ENCODE results near the gene ZFYVE26.
"Not testable (repeated sequence)": the region's sequence is repeated elsewhere in the genome, so short reads cannot be mapped to it uniquely, and the experiment has no call there.

ZFYVE26 gene

GRCh38 chr14:67816326-67817002 lies at the start of gene ZFYVE26:
Gene ZFYVE26 (minus strand): TSS chr14:67816590. CDS start chr14:67815963, 627 bp downstream.
- DNase-seq = peak; percentile 86 to 92

- DNase-seq = no peak
Observed at GRCh38 chr14:67863223-67863622, 46.8 kb upstream of the ZFYVE26 start.

DNA sequence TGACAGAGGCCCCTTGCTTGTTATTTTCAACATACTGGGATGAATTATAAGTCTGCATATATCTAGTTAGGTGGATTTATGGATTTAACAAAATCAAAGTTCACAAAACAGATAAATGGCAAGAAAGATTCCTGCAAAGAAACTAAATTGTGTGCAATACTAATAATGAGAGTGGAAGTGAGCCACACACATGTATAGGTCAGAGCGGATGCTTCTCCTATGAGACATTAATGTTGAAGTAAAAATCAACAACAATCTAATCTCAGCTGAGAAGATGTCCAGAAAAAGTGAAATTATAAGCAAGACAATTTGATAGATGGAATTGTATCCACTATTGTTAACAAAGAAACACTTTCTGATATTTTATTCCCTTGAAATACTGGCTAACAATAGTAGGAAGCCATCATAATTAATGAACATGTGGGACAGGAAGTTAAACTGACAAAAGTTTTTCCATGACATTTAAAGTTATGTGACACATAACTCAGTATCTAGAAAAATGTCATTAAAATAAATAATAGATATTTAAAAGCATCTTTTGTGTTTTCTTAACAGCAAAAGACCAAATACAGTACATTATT lies 42.9 kb upstream of the ZFYVE26 start:
- DNase-seq = no peak

GRCh38 chr14:67857778-67858350 lies 41.5 kb upstream of the ZFYVE26 start:
- DNase-seq = no peak

- no peak for DNase-seq
Observed at GRCh38 chr14:67856827-67857226, 40.4 kb upstream of the ZFYVE26 start.

DNA sequence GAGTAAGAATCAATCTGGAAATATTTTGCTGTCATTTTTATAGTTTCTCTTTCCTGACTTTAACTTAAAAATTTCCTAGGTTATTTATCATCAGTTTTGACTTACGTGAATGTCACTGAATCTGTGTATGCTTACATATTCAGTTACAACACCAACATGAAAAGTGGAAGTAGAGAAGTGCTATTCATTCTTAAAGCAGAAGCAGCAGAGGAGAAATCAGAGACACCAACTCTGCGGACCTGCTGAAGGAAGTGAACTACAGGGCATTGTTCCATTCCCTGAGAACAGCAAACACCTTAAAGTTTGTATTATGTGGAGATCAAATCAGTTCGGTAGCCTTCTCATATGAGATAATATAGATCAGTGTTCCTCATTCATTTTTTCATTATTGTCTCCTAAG lies 37.3 kb upstream of the ZFYVE26 start:
- no peak for DNase-seq

GRCh38 chr14:67852926-67853604 lies 36.7 kb upstream of the ZFYVE26 start:
- DNase-seq = no peak

DNA sequence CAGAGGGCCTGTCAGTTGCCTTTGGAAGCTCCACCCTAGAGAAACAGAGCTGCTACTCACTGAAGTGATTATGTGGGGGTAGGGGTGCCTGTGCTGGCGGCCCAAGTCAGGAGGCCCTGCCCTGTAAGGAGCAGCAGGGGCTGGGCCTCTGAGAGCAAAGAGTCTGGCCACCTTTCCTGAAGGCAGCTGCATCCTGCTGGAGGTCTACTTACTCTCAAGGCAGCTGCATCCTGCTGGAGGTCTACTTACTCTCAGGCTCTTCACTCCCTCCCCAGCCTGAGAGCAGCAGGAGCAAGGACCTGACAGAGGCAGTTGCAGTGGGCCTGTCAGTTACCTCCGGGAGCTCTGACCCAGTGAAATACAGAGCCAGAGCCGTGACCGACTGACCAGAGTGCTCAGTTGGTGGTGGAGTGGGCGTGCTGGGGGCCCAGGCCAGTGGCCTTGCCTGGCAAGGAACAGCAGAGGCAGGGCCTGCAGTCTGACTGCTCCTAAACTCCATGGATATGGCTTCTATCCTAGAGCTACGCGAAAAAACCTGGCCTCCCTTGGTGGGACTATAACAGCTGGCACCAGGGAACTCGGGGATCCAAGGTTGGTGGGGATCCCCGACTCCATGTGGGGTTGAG lies 35.5 kb upstream of the ZFYVE26 start:
- no peak for DNase-seq

- DNase-seq = no peak
Observed at GRCh38 chr14:67850066-67850830, 33.9 kb upstream of the ZFYVE26 start.

GRCh38 chr14:67846029-67846610 lies 29.7 kb upstream of the ZFYVE26 start:
- no peak for DNase-seq

DNA sequence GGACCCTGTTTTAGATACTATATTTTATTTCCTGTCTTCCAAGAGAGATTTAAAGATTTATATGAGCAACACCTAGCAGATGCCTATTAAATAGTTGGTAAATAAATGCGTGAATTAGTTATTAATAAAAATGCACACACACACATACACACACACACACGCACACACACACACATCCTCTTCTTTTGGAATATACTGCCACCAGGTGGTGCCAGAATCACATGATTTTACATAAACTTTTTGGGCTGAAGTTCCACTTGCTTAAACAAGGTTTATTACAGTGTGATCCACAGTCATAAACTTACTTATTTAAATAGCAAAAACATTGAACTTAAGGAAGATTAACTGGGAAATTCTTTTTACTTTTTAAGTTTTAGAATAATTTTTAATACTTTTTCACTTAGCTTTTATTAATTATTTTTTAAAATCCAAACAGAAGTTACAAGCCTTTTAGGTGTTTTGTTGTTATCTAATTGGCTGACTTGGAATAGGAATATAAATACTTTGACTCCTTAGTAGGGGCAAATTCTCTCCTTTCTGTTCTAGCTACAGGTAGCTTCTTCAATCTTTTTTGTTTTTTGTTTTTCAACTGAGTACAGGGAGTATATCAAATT lies 20.7 kb upstream of the ZFYVE26 start:
- no peak for DNase-seq

- DNase-seq = no peak
Observed at GRCh38 chr14:67835596-67835995, 19.2 kb upstream of the ZFYVE26 start.

DNA sequence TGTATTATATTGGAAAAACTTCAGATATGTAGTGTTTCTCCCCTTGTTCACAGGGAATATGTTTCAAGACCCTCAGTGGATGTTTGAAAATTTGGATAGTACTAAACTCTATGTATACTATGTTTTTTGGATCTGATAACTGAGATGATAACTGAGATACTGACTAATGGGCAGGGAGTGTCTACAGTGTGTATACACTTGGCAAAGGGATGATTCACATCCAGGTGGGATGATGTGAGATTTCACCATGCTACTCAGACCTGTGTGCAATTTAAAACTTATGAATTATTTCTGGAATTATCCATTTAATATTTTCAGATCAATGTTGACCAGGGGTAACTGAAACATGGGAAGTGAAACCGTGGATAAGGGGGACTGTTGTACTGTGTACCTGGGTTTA lies 17.0 kb upstream of the ZFYVE26 start:
- no peak for DNase-seq

DNA sequence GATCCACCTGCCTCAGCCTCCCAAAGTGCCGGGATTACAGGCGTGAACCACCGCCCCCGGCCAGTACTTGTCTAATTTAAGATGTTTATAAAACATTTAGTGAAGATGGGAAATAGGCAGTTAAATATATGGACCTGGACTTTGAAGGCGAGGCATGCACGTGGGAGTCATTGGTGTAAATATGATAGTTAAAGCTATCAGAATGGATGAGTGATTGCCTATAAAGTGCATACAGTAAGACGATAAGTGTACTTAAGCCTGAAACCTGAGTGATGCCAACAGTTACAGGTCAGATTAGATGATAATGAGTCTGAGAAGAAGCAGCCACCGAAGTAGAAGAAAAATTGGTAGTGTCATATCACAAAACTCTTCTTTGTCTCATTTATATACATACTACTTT lies 14.7 kb upstream of the ZFYVE26 start:
- DNase-seq = no peak

DNA sequence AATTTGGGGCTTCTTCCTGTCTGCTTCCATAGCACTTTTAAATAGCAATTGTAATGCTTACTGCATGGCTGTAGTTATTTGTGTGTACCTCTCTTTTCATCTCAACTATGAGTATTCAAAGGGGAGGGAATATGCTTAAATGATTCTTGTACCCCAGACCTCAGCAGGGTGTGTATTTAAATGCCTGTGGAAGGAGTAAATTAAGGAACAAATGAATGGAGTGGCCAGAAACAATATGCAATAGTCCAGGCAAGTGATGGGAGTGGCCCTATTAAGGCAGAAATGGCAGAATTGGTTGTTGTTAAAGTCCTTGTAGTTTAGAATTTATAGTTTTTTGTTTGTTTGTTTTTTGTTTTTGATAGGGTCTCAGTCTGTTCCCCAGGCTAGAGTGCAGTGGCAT lies 4.7 kb upstream of the ZFYVE26 start:
- no peak for DNase-seq

DNA sequence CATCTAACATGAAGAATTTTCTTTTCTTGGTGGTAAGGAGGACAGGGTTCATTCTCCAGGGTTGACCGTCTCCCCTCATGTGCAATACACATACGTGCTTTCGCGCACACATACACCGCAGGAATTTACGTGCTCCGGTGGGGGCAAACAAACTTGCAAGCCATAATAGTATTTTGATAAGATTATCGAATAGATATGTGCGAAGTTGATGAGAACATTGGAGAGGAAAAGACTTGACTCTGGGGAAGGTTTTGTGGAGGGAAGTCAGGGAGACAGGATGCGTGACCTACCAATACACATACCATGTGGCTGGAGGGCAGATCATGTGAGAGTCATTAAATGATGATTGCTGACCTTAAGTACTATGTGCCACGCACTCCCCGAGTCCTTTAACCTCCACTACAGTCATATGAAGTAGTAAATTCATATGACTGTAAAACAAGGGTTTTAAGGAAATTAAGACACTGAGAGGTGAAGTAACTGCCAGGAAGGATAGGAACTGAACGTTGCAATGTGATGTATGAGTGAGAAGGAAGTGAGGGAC lies 4.1 kb upstream of the ZFYVE26 start:
- peak; percentile 31 to 35 for DNase-seq

DNA sequence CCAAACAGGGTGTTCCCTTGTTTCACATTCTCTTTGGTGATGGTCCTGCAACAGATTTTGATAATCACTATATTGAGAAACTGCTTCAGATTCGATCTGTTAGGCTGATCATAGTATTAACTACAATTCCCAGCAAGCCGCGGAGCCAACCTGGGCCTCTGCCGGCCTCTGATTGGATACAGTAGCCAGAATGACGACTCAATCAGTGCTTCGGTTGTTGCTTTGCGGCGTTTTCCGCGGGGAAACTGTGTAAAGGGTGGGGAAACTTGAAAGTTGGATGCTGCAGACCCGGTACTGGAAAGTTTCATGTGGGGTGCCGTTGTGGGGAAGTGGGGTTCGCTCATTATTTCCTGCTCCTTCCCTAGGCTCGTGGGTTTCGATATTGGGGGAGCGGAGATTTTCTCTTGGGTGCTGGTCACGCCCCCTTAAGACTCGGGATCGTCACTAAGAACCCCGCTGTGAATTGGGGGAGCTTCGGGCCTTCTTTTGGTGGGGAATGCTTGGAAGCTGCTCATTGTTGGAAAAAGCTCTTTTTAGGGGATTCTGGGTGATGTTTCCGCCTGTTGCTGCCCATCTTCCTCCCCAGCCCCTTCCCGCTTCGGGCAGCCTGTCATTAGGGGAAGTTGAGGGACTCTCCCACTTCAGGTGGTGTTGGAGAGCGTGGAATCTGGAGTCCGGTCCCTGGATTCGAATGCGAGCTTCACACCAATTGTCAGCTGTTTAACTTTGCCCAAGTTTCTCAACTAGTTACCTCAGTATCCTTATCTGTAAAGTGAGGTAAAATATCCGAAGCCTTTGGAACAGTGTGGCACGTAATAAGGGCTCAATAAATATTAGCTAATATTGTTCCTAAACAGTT lies 3.4 kb upstream of the ZFYVE26 start, which contains the start of gene RAD51B:
Gene RAD51B, plus strand, starts transcription at position 217 of the 859 bp plus-strand sequence.
- DNase-seq = peak; percentile 87 to 90

DNA sequence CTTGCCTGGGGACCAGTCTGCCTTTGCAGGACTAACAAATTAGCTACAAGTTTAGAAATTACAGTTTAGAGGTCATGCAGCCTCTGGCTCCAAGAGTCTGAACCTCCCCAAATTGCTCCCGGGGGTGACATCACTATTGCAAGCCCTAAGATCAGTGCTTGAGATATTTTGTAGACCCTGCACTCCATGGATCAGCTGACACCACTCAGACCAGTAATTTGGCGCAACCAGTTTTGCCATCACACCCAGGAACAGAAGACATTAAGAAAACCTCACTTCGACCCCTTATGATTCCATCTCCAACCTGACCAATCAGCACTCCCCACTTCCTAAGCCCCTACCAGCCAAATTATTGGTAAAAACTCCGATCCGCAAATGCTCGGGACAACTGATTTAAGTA lies 2.1 kb upstream of the ZFYVE26 start:
- not testable (repeated sequence) for DNase-seq

GRCh38 chr14:67817750-67818438 lies 1.5 kb upstream of the ZFYVE26 start:
- no peak for DNase-seq

All from activated CD4-positive, alpha-beta T cell treated with anti-CD3 and anti-CD28 coated beads, Interleukin-2, amount 50 U/mL, for 48 hours (primary cell).